Measurements from ENCODE around the gene HMX1. TPM values are rescaled to one million over a fixed set of nuclear protein-coding genes. Genes with fewer than 3 reads are reported as not detected.

The HMX1 gene
- total RNA-seq, 1 experiment from 2014 or later = not detected

DNA sequence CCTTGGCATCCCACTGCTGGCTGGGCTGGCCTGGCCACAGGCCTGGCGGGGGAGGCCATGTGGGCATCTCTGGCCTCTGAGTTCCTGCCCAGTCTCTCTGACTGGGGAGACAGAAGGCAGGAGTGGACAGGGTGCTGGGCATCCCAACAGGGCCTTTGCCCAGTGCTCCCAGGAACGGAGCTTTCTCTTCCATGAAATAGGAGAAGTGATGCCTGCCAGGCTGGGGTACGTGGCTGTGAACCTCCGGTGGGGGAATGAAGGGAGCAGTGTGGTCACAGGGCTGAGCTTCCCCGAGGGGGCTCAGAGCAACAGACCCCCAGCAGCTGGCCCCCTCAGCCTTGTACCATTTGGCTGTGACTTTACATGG, 40.4 kb upstream of the HMX1 start:
- intact Hi-C loops (cut with micrococcal nuclease) = loop anchor here (10.0 kb wide), 1 partner anchor 307 kb away; no protein-coding TSS in a partner anchor
- peaks cover 4% of the 10 kb centered on the region for H3K36me3 Mint-ChIP-seq (ENCODE audit: insufficient read depth, unreplicated experiment)

DNA sequence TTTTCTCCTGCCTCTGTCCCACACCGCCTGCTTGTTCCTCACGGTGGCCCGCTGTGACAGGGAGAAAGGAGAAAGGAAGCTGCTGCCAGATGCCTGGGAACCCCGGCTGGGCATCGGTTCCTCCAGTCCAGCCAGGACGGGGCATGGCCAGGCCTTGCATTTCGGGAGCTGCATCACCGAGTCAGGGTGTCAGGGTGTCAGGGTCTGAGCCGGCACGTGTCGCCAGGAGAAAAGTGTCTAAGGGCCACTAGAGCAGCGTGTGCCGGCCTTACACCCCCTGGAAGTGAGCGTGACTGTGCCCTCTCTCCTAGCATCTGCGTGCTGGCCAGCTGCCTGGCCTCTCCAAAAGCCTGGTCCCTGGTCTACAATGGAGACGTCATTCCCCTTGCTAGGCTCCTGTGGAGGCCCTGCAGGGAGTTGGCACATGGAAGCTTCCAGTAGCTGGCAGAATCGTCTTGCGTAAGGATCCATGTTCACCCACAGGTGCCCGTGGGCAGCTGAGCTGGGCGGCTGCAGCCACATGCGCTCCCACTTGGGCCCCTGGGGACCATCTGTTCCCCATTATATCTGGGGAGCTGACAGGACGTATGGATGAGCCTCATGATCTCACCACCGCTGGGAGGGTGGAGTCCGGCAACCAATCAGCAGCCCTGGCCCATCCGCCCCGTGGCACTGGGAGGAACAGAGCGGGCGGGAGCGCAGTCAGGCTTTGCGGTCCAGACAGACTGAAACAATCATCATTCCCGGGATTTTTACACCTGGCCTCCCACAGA, 39.9 kb upstream of the HMX1 start:
- Mint-ChIP-seq H3K9me3 (ENCODE audit: unreplicated experiment) (peaks cover 8% of the 10 kb centered on the region), H3K27ac (ENCODE audit: low read depth, unreplicated experiment) (no peak overlapping the region), H3K4me1 (ENCODE audit: insufficient read depth, unreplicated experiment) (no peaks in the 10 kb centered on the region), H3K36me3 (ENCODE audit: insufficient read depth, unreplicated experiment) (peaks cover 4% of the 10 kb centered on the region), H3K27me3 (ENCODE audit: insufficient read depth, unreplicated experiment) (peaks cover 10% of the 10 kb centered on the region), H3K4me3 (ENCODE audit: unreplicated experiment) (no peak overlapping the region)
- CTCF ChIA-PET = interaction anchor here (0.8 to 0.9 kb wide), 2 partner anchors 80 to 304 kb away, joined by 3 read pairs; no protein-coding TSS in a partner anchor
- intact Hi-C loops (cut with micrococcal nuclease) = loop anchor here (10.0 kb wide), 1 partner anchor 307 kb away; no protein-coding TSS in a partner anchor
- DNase-seq (ENCODE audit: unreplicated experiment) = no peak
- TF ChIP-seq, protein P1, sequence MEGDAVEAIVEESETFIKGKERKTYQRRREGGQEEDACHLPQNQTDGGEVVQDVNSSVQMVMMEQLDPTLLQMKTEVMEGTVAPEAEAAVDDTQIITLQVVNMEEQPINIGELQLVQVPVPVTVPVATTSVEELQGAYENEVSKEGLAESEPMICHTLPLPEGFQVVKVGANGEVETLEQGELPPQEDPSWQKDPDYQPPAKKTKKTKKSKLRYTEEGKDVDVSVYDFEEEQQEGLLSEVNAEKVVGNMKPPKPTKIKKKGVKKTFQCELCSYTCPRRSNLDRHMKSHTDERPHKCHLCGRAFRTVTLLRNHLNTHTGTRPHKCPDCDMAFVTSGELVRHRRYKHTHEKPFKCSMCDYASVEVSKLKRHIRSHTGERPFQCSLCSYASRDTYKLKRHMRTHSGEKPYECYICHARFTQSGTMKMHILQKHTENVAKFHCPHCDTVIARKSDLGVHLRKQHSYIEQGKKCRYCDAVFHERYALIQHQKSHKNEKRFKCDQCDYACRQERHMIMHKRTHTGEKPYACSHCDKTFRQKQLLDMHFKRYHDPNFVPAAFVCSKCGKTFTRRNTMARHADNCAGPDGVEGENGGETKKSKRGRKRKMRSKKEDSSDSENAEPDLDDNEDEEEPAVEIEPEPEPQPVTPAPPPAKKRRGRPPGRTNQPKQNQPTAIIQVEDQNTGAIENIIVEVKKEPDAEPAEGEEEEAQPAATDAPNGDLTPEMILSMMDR (IDR thresholded peaks at IDR 0.05; ENCODE audit: unreplicated experiment) = no peak
- POLR2A ChIA-PET = no interaction called here
- BruUV-seq (replicated peaks) = no TSS peak

More for the DNA sequence above, 40.4 kb upstream of the HMX1 start:
- no peak overlapping the region for H3K4me3 Mint-ChIP-seq (ENCODE audit: unreplicated experiment)
- TF ChIP-seq, protein P1 (IDR thresholded peaks at IDR 0.05; ENCODE audit: unreplicated experiment) = no peak
- H3K27ac Mint-ChIP-seq (ENCODE audit: low read depth, unreplicated experiment) = no peak overlapping the region
- POLR2A ChIA-PET = no interaction called here
- CTCF ChIA-PET = interaction anchor here (0.7 to 0.8 kb wide), 2 partner anchors 80 to 412 kb away, joined by 3 read pairs; no protein-coding TSS in a partner anchor
- H3K4me1 Mint-ChIP-seq (ENCODE audit: insufficient read depth, unreplicated experiment) = no peaks in the 10 kb centered on the region
- DNase-seq (ENCODE audit: unreplicated experiment) = no peak
- peaks cover 2% of the 10 kb centered on the region for H3K9me3 Mint-ChIP-seq (ENCODE audit: unreplicated experiment)
- BruUV-seq (replicated peaks) = no TSS peak
- peaks cover 5% of the 10 kb centered on the region for H3K27me3 Mint-ChIP-seq (ENCODE audit: insufficient read depth, unreplicated experiment)

DNA sequence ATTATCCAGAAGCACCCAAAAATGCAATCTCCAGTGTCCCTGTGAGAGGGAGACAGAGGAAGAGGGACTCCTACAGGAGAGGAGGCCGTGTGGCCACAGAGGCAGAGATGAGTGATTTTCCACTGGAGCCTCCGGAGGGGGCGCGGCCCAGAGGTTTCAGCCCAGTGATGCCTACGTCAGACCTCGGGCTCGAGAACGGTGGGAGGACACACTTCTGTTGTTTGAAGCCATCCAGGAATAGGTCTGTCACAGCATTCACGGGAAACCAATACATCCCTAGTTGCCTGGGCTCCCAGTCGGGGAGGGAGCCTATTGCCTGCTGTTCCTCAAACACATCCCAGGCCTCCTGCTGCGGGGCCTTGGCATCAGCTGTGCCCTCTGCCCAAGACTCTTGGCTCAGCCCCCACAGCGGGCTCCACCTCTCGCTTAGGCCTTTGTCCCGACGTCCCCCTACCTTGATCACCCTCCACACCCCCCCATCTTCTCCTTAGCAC, 39.2 kb upstream of the HMX1 start:
- intact Hi-C loops (cut with micrococcal nuclease) = loop anchor here (10.0 kb wide), 1 partner anchor 306 kb away; no protein-coding TSS in a partner anchor
- BruUV-seq (replicated peaks) = no TSS peak
- peaks cover 8% of the 10 kb centered on the region for H3K9me3 Mint-ChIP-seq (ENCODE audit: unreplicated experiment)
- no peak overlapping the region for H3K4me3 Mint-ChIP-seq (ENCODE audit: unreplicated experiment)
- ChIA-PET CTCF (interaction anchor here (0.9 kb wide), 1 partner anchor 304 kb away, joined by 3 read pairs; no protein-coding TSS in a partner anchor), POLR2A (no interaction called here)
- H3K27me3 Mint-ChIP-seq (ENCODE audit: insufficient read depth, unreplicated experiment) = peaks cover 12% of the 10 kb centered on the region
- H3K4me1 Mint-ChIP-seq (ENCODE audit: insufficient read depth, unreplicated experiment) = no peaks in the 10 kb centered on the region
- DNase-seq (ENCODE audit: unreplicated experiment) = no peak
- TF ChIP-seq, protein P1 (IDR thresholded peaks at IDR 0.05; ENCODE audit: unreplicated experiment) = no peak
- peaks cover 4% of the 10 kb centered on the region for H3K36me3 Mint-ChIP-seq (ENCODE audit: insufficient read depth, unreplicated experiment)
- no peak overlapping the region for H3K27ac Mint-ChIP-seq (ENCODE audit: low read depth, unreplicated experiment)

DNA sequence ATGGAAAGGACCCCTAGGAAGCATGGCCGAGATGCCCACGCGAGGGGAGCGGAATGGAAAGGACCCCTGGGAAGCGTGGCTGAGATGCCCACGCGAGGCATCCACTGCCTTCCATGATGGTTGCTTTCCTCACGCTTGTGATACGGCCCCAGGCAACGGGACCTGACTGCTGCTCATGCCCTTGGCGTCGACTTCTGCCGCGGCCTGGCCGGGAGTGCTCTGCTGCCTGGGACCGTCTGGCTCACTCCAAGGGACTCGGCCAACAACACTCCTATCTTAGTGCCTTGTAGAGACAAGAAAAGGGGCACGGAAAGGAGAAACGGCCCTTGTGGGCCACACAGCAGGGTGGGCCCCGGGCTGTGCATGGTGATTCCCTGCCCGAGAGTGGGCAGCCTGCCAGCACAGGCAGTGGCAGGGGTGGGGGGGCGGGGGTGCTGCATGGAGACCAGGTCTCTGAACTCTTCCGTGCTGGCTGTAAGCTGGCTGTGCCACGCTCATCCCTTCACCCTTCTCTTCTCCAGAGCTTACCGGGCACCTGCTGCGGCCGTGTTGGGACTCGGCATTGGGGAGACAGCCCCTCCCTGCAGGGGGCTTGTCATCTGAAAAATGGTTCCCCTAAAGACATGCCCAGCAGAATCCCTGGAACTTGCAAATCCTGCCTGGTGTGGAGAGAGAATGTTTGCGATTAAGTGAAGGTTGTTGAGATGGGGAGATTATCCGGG, 38.6 kb upstream of the HMX1 start:
- Mint-ChIP-seq H3K4me3 (ENCODE audit: unreplicated experiment) (no peak overlapping the region), H3K4me1 (ENCODE audit: insufficient read depth, unreplicated experiment) (no peaks in the 10 kb centered on the region), H3K36me3 (ENCODE audit: insufficient read depth, unreplicated experiment) (peaks cover 3% of the 10 kb centered on the region), H3K27ac (ENCODE audit: low read depth, unreplicated experiment) (no peak overlapping the region), H3K27me3 (ENCODE audit: insufficient read depth, unreplicated experiment) (peaks cover 17% of the 10 kb centered on the region), H3K9me3 (ENCODE audit: unreplicated experiment) (peaks cover 8% of the 10 kb centered on the region)
- BruUV-seq (replicated peaks) = no TSS peak
- intact Hi-C loops (cut with micrococcal nuclease) = loop anchor here (10.0 kb wide), 1 partner anchor 305 kb away; no protein-coding TSS in a partner anchor
- DNase-seq (ENCODE audit: unreplicated experiment) = no peak
- ChIA-PET CTCF (interaction anchor here (0.7 to 1.1 kb wide), 2 partner anchors 13 to 46 kb away, joined by 3 to 4 read pairs; no protein-coding TSS in a partner anchor), POLR2A (no interaction called here)
- TF ChIP-seq, protein P1 (IDR thresholded peaks at IDR 0.05; ENCODE audit: unreplicated experiment) = no peak
